Ovary (tissue), 9 donors: Measurements from ENCODE around the gene H6PD. TPM values are rescaled to one million over a fixed set of nuclear protein-coding genes. Genes with fewer than 3 reads are reported as not detected.

ENCODE experiments used
- DNase-seq, 5 donors: peaks; one replicate each; pipeline ENCODE4 v3.0.0-alpha.2; 2019 to 2020
- H3K27ac ChIP-seq, 2 donors: fragments of 200-600 bp; one replicate each; pipeline versions ENCODE4 v1.5.1 to v1.8.0; 2019 to 2022
- H3K27me3 ChIP-seq: fragments of 200-600 bp; one replicate; pipeline ENCODE4 v1.8.0; 2022
- H3K36me3 ChIP-seq: fragments of 200-600 bp; sonication (generic); one replicate; pipeline ENCODE4 v1.5.1; 2019
- H3K4me1 ChIP-seq: one replicate; pipeline ENCODE4 v1.8.1; 2013; ENCODE audit warnings: mild to moderate bottlenecking, moderate library complexity; ENCODE audit not compliant: insufficient read depth
- H3K4me3 ChIP-seq: fragments of 200-600 bp; sonication (generic); one replicate; pipeline ENCODE4 v1.5.1; 2017
- H3K9me3 ChIP-seq, 2 donors: fragments of 200-600 bp in 1 of 2; sonication (generic) in 1 of 2; one replicate each; pipeline versions ENCODE4 v1.5.1 to v1.8.1; 2013 to 2019; ENCODE audit warnings: mild to moderate bottlenecking in 1 of 2, moderate library complexity in 1 of 2
- EP300 ChIP-seq: sonication (generic); formaldehyde crosslinking; IDR thresholded peaks from one replicate; pipeline ENCODE4 v1.6.1; 2017; ENCODE audit warnings: antibody characterized with exemption
- POLR2A ChIP-seq: fragments of 450-650 bp; IDR thresholded peaks from one replicate; pipeline ENCODE4 v1.6.1; 2017; ENCODE audit warnings: antibody characterized with exemption, mild to moderate bottlenecking, moderate library complexity
- WGBS, 3 donors: extraction: QIAGEN DNeasy Blood & Tissue Kit in 1 of 3; methylation state at CpG; one replicate each; pipeline versions ENCODE4 v1.1.5 to v1.1.7; 2013 to 2017; 5-methylcytosine and 5-hydroxymethylcytosine counted together
- intact Hi-C, 4 donors: fragments of 100-400 bp; cut with DNase I; formaldehyde crosslinking; loops; one replicate each; pipeline versions ENCODE4 v1.11.0 to v1.15.1; 2022 to 2023
- polyA plus RNA-seq, 2 donors: library from polyadenylated mRNA; stranded (reverse); fragments of 200-250 nt in 1 of 2; fragments of 350-450 nt in 1 of 2; fragmentation: Illumina TruSeq in 1 of 2; extraction: RNeasy Lipid Tissue Mini Kit (QIAGEN cat#74804) in 1 of 2; gene quantifications; one replicate each; pipeline ENCODE4 v1.2.3, GENCODE V29; 2013 to 2014
- total RNA-seq, 7 donors: library from RNA; depleted of rRNA in 2 of 7; stranded (reverse); fragments of >200 nt in 2 of 7; fragmentation: NEBNext Ultra II Directional in 3 of 7; extraction: Animal tissue kit (Norgen Biotek cat#: 25700) in 3 of 7; gene quantifications; one replicate each; pipeline versions ENCODE4 v1.1.0 to v1.2.4, GENCODE V29; 2016 to 2023
- TF ChIP-seq, protein P1 (sequence below), 3 donors: fragments of 450-650 bp in 2 of 3; fragments of 200-600 bp in 1 of 3; IDR thresholded peaks; one replicate each; pipeline versions ENCODE4 v1.5.1 to v1.8.0; 2016 to 2022; ENCODE audit warnings: antibody characterized with exemption in 3 of 3, mild to moderate bottlenecking in 1 of 3
- donor health status: DM: no; HTN: no; CAD: no; lungs with moderate emphysema.
- donor health status: DM: no; HTN: no; CAD: no.
- donor health status: Bipolar disorder and iron deficiency.
- donor health status: DM: yes; HTN: yes; CAD: no.
- donor health status: DM: no; HTN: no; CAD: no.
- donor health status: DM: yes; HTN: yes; CAD: no.

The H6PD gene
- total and polyA plus RNA-seq, 9 donors: 47.0 to 148 (median 89.7) TPM

- Histone ChIP-seq H3K9me3 (no peaks in the 10 kb centered on the region), H3K27me3 (no peaks in the 10 kb centered on the region), H3K36me3 (no peaks in the 10 kb centered on the region), H3K27ac (no peak overlapping the region), H3K4me1 (peaks cover 24% of the 10 kb centered on the region), H3K4me3 (no peak overlapping the region)
- intact Hi-C loops: loop anchor here in 1 of 4 donors (10.0 kb wide), 1 partner anchor 47 kb away; no protein-coding TSS in a partner anchor
- no peak for TF ChIP-seq POLR2A
- TF ChIP-seq, protein P1, sequence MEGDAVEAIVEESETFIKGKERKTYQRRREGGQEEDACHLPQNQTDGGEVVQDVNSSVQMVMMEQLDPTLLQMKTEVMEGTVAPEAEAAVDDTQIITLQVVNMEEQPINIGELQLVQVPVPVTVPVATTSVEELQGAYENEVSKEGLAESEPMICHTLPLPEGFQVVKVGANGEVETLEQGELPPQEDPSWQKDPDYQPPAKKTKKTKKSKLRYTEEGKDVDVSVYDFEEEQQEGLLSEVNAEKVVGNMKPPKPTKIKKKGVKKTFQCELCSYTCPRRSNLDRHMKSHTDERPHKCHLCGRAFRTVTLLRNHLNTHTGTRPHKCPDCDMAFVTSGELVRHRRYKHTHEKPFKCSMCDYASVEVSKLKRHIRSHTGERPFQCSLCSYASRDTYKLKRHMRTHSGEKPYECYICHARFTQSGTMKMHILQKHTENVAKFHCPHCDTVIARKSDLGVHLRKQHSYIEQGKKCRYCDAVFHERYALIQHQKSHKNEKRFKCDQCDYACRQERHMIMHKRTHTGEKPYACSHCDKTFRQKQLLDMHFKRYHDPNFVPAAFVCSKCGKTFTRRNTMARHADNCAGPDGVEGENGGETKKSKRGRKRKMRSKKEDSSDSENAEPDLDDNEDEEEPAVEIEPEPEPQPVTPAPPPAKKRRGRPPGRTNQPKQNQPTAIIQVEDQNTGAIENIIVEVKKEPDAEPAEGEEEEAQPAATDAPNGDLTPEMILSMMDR (IDR thresholded peaks at IDR 0.05): no peak
- TF ChIP-seq EP300: no peak
- 80 to 85% (median 85%) methylated on average over 10 of the region's 10 CpGs for WGBS, 3 donors
- DNase-seq: no peak
These were observed 72.7 kb downstream of the H6PD start for GRCh38 chr1:9307303-9307702.

DNA sequence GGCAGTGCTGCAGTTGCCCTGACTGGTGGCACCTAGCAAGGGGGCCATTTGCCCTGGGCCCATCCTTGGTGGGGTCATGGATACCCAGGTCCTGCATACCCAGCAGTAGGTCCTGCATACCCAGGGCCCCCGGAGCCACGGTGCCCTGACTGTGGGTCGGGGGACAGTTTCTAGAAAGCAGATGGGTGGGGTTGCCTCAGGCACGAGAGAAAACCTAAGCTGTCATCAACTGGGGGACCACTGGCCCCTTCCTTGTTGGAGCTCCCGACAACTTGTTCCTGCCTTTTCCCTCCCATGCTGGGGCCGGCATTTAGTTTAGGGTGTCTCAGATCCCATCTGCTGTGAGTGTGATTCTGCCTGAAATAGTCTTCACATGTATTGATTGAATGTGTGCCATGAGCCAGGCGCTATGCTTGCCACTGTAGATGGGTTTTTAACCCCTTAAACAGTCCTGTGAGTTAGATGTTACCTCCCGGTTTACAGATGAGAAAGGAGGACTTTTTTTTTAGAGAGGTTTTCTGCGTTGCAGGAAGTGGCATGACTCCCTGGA, 73.7 kb downstream of the H6PD start:
- Histone ChIP-seq H3K27me3 (no peaks in the 10 kb centered on the region), H3K9me3 (no peaks in the 10 kb centered on the region), H3K4me1 (peaks cover 21% of the 10 kb centered on the region), H3K4me3 (no peak overlapping the region), H3K36me3 (no peaks in the 10 kb centered on the region), H3K27ac (no peak overlapping the region)
- TF ChIP-seq EP300: no peak
- TF ChIP-seq, protein P1 (IDR thresholded peaks at IDR 0.05): no peak
- TF ChIP-seq POLR2A: no peak
- intact Hi-C loops: loop anchor here in 1 of 4 donors (10.0 kb wide), 1 partner anchor 46 kb away; no protein-coding TSS in a partner anchor
- DNase-seq: no peak
- 59 to 70% (median 68%) methylated on average over 9 of the region's 9 CpGs for WGBS, 3 donors

GRCh38 chr1:9309080-9309479, 74.5 kb downstream of the H6PD start:
- TF ChIP-seq EP300: no peak
- TF ChIP-seq, protein P1 (IDR thresholded peaks at IDR 0.05): no peak
- no peak for TF ChIP-seq POLR2A
- 86 to 94% (median 90%) methylated on average over 8 of the region's 8 CpGs for WGBS, 3 donors
- Histone ChIP-seq H3K4me3 (no peak overlapping the region), H3K27ac (no peak overlapping the region), H3K36me3 (no peaks in the 10 kb centered on the region), H3K27me3 (no peaks in the 10 kb centered on the region), H3K9me3 (no peaks in the 10 kb centered on the region), H3K4me1 (peaks cover 21% of the 10 kb centered on the region)
- intact Hi-C loops: loop anchor here in 1 of 4 donors (10.0 kb wide), 1 partner anchor 46 kb away; no protein-coding TSS in a partner anchor
- DNase-seq: no peak

- intact Hi-C loops: loop anchor here in 1 of 4 donors (10.0 kb wide), 1 partner anchor 45 kb away; no protein-coding TSS in a partner anchor
These were observed 75.4 kb downstream of the H6PD start for GRCh38 chr1:9309991-9310390.

GRCh38 chr1:9311029-9311428, 76.5 kb downstream of the H6PD start:
- no peak for DNase-seq
- peaks cover 28% of the 10 kb centered on the region for H3K4me1 ChIP-seq
- H3K27ac ChIP-seq: no peak overlapping the region
- H3K36me3 ChIP-seq: no peaks in the 10 kb centered on the region
- H3K4me3 ChIP-seq: no peak overlapping the region
- no peaks in the 10 kb centered on the region for H3K27me3 ChIP-seq
- intact Hi-C loops: no loop called here
- no peak for TF ChIP-seq EP300
- no peak for TF ChIP-seq POLR2A
- 35 to 54% (median 39%) methylated on average over 10 of the region's 10 CpGs for WGBS, 3 donors
- H3K9me3 ChIP-seq: no peaks in the 10 kb centered on the region

More at GRCh38 chr1:9309991-9310390, 75.4 kb downstream of the H6PD start:
- Histone ChIP-seq H3K27me3 (no peaks in the 10 kb centered on the region), H3K36me3 (no peaks in the 10 kb centered on the region), H3K9me3 (no peaks in the 10 kb centered on the region), H3K4me1 (peaks cover 21% of the 10 kb centered on the region), H3K4me3 (no peak overlapping the region), H3K27ac (no peak overlapping the region)
- no peak for TF ChIP-seq POLR2A
- DNase-seq: no peak
- WGBS, 3 donors: 83 to 86% (median 83%) methylated on average over 7 of the region's 7 CpGs
